ENCODE data around the gene CSTPP1.

Gene CSTPP1

DNA sequence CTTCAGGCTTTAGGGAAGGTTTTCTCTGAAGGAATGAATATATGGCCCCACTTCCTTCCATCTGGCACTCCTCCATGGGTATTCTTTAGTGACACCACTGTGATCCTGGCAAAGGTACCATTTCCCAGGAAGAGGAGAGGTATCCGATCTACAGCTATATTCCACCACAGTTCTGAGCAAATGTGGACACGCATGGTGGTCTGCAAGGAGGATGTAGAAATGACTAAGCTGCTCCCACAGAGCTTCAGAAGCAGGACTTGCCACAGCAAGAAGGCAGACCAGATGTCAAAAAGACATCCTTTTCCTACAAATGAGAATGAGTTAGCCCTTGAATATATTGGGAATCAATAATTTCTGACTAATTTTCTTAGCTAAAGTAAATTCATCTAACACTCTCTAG lies 194.6 kb downstream of the CSTPP1 start:
- TF ChIP-seq, protein P1, sequence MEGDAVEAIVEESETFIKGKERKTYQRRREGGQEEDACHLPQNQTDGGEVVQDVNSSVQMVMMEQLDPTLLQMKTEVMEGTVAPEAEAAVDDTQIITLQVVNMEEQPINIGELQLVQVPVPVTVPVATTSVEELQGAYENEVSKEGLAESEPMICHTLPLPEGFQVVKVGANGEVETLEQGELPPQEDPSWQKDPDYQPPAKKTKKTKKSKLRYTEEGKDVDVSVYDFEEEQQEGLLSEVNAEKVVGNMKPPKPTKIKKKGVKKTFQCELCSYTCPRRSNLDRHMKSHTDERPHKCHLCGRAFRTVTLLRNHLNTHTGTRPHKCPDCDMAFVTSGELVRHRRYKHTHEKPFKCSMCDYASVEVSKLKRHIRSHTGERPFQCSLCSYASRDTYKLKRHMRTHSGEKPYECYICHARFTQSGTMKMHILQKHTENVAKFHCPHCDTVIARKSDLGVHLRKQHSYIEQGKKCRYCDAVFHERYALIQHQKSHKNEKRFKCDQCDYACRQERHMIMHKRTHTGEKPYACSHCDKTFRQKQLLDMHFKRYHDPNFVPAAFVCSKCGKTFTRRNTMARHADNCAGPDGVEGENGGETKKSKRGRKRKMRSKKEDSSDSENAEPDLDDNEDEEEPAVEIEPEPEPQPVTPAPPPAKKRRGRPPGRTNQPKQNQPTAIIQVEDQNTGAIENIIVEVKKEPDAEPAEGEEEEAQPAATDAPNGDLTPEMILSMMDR (conservative IDR thresholded peaks at IDR 0.05; ENCODE audit: low read depth, low read length), result no peak
- DNase-seq (ENCODE audit: low read depth), result no peak
- no peak overlapping the region for H3K4me3 ChIP-seq (ENCODE audit: low read length)

DNA sequence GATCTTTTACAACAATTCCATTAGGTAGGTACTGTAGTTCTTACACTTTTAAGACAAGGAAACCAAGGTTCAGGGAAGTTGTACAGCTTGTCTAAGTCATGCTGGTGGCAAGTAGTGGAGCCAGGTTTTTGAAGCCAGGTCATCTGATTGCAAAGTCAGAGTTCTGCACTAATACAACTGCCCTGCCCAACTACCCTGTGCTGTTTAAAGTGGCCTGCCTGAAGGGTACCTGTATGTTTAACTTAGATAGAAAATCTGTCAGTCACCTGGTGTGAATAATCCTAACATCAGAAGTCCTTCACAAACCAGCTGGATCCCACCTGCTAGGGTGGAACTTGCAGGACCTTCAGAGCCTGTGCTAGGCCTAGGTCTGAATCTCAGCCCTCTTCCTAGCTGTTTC lies 195.9 kb downstream of the CSTPP1 start:
- H3K4me3 ChIP-seq (ENCODE audit: low read length), result no peak overlapping the region
- no peak for DNase-seq (ENCODE audit: low read depth)
- TF ChIP-seq, protein P1 (conservative IDR thresholded peaks at IDR 0.05; ENCODE audit: low read depth, low read length), result no peak

DNA sequence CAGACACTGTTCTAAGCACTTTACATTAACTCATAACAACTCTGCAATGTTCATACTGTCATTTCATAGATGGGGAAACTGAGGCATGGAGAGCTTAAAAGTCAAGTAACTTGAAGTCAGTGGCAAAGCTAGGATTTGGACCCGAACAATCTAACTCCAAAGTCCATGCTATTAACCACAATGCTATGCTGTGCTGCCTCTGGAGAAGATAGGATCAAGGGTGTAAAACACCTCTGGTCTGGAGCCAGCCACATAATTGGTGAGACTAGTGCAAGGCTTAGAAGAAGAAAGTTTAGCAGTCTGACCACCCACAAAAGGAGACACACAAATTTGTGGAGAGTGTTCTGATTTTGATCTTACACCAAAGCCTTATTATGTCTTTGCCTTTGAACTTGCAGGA lies 196.4 kb downstream of the CSTPP1 start:
- TF ChIP-seq, protein P1 (conservative IDR thresholded peaks at IDR 0.05; ENCODE audit: low read depth, low read length), result no peak
- DNase-seq (ENCODE audit: low read depth), result no peak
- H3K4me3 ChIP-seq (ENCODE audit: low read length), result no peak overlapping the region

DNA sequence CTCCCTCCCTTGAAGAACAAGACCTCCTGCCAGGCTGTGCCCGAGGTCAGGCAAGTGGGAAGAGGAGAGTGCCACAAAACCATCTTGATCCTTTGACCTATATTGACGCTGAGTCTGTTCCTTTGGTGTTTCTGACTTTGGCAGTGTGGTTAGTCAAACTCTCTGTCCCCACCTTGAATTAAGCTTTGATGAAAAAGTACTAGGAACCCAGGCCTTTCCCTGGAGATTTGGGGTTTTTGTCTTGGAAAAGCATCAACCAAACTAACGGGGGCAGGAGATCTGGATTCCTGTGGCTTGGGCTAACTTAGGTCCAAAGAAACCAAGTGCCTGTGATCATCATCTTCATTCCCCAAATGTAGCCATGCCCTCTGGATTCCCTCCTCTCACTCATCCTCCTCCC lies 199.8 kb downstream of the CSTPP1 start:
- DNase-seq (ENCODE audit: low read depth), result no peak
- TF ChIP-seq, protein P1 (conservative IDR thresholded peaks at IDR 0.05; ENCODE audit: low read depth, low read length), result no peak
- no peak overlapping the region for H3K4me3 ChIP-seq (ENCODE audit: low read length)

DNA sequence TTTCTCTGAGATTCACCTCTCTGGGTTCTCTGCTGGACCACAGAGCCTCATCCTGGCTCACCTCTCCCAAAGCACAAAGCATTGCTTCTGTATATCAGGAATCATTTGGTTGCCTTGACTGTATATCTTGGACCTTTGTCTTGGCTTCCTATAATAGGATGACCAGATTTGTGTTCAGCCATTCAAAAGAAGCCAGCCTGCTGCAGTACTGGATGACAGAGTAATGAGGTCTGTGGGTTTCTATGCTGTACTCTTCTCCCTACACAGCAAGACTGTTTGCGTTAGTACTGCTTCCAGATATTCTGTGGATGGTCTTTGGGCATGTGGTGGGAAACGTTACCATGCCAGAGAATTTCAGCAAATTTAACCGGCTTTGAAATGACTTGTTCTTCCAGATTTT lies 200.4 kb downstream of the CSTPP1 start:
- TF ChIP-seq, protein P1 (conservative IDR thresholded peaks at IDR 0.05; ENCODE audit: low read depth, low read length), result no peak
- DNase-seq (ENCODE audit: low read depth), result no peak
- no peak overlapping the region for H3K4me3 ChIP-seq (ENCODE audit: low read length)

DNA sequence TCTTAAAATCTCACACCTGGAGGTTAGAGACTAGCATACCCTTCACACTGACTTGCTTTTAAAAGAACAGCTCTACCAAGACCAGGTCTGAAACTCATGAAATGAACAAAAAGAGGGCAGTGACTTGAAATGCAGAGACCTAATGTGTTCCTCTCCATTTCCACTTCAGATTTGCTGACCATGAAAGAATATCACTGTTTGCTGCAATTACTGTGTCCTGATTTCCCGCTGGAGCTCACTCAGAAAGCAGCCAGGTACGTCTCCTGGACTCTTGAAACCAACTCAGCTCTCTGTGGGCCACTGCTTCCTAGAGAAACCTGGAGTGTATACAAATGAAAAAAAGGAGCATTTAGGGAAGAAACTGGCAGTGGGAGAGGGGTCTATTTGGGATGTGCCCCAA lies 200.9 kb downstream of the CSTPP1 start:
- no peak overlapping the region for H3K4me3 ChIP-seq (ENCODE audit: low read length)
- TF ChIP-seq, protein P1 (conservative IDR thresholded peaks at IDR 0.05; ENCODE audit: low read depth, low read length), result no peak
- no peak for DNase-seq (ENCODE audit: low read depth)

DNA sequence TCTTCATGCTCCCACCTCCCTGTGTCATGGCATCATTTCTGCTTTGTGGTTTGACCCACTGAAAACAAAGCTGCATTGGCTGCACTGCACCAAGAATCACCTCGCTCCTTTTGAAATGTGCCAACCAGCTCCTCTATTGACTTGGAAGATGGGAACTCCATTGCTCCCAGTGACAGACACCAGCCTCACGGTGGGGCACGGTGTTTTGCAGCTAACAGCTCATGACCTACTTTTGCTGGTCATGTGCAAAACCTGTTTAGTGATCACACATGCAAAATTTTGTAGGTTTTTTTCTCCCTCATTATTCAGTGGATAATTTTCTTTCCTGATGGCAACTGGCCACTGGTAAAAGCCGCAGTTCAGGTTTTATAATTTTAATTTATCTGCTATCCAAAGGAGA lies 203.3 kb downstream of the CSTPP1 start:
- no peak for DNase-seq (ENCODE audit: low read depth)
- TF ChIP-seq, protein P1 (conservative IDR thresholded peaks at IDR 0.05; ENCODE audit: low read depth, low read length), result no peak
- H3K4me3 ChIP-seq (ENCODE audit: low read length), result no peak overlapping the region
